Measurements from ENCODE around the gene SEPHS1.

DNA sequence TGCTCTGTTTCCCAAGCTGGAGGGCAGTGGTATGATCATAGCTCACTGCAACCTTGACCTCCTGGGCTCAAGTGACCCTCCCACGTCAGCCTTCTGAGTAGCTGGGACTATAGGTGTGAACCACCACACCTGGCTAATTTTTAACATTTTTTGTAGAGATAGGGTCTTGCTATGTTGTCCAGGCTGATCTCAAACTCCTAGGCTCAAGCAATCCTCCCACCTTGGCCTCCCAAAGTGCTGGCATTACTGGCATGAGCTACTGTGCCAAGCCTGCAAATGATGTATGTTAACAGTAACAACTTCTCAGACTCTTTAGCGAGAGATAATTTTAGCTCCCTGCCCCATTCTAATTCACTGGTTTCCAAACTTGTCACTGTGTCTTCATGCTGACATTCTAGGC lies 27.7 kb upstream of the SEPHS1 start:
- TF ChIP-seq, protein P1, sequence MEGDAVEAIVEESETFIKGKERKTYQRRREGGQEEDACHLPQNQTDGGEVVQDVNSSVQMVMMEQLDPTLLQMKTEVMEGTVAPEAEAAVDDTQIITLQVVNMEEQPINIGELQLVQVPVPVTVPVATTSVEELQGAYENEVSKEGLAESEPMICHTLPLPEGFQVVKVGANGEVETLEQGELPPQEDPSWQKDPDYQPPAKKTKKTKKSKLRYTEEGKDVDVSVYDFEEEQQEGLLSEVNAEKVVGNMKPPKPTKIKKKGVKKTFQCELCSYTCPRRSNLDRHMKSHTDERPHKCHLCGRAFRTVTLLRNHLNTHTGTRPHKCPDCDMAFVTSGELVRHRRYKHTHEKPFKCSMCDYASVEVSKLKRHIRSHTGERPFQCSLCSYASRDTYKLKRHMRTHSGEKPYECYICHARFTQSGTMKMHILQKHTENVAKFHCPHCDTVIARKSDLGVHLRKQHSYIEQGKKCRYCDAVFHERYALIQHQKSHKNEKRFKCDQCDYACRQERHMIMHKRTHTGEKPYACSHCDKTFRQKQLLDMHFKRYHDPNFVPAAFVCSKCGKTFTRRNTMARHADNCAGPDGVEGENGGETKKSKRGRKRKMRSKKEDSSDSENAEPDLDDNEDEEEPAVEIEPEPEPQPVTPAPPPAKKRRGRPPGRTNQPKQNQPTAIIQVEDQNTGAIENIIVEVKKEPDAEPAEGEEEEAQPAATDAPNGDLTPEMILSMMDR (IDR thresholded peaks at IDR 0.05; ENCODE audit: poor library complexity): no peak
- no peak for TF ChIP-seq EZH2 (IDR thresholded peaks at IDR 0.05; ENCODE audit: borderline replicate concordance)
- TF ChIP-seq EZH2phosphoT487 (IDR thresholded peaks at IDR 0.05; ENCODE audit: low read depth, severe bottlenecking, unreplicated experiment): no peak
